ENCODE measurements around the gene ZNF678.

DNA sequence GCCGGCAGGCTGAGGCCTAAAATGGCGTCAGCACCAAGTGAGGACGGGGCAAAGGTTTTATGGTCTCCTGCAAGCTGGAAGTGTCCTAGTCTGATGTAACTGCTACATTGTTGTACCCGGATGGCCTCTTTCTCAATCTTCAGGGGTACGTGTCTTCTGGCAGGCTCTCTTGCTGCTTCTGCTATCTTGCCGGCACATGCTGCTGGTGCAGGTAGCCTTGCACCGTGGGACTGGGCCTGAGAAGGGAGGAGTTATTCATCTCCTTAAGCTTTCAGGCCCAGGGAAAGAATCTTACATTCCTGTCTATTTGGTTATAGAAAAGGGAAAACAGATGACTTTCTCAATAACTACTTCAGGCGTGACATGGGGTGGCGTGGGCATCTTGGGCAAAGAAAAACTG is 72.2 kb downstream of the ZNF678 start:
- TF ChIP-seq POLR2A (IDR thresholded peaks at IDR 0.05; ENCODE audit: low read length) (no peak), GATA1 (IDR thresholded peaks at IDR 0.05; ENCODE audit: low read depth, low read length) (no peak)
